Measurements from ENCODE around the gene ZCCHC24.

ZCCHC24 gene

DNA sequence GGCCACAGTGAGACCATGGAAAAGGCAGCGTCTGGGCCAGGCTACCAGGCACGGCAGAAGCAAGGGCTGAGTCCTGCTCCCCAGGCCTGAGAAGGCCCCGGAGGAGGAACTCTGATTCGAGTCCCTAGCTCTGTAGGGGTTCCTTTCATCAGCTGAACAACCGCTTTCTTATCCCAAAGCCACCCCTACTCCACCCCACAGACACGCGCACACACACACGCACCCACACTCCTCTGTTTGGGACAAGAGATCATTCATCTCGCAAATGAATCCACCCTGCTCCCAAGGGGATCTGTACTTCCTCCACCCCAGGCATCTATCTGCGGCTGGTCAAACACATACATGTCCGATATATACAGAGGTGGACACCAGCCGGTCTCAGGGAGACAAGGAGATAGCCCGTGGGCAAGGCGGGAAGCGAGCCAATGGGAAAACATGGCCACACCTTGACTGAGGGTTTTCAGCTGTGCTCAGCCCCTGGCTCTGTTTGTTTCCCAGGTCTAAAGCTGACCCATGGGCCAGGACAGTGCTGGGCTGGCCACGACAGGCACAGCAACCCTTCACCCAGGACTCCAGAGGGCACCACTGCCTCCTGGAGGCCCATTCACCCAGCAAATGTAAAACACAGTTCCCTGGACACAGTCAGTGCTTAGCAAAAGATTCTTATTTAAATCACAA, 7.3 kb downstream of the ZCCHC24 start:
- Histone ChIP-seq H3K27ac (no peak overlapping the region), H3K79me2 (ENCODE audit: insufficient read depth, low read depth) (no peaks in the 10 kb centered on the region), H3K4me2 (no peak overlapping the region), H3K9ac (no peak overlapping the region), H2AFZ (ENCODE audit: low read depth) (no peak overlapping the region), H3K4me1 (ENCODE audit: low read depth, poor library complexity, severe bottlenecking) (peaks cover 3% of the 10 kb centered on the region), H3K36me3 (ENCODE audit: insufficient read depth) (no peaks in the 10 kb centered on the region), H4K20me1 (ENCODE audit: insufficient read depth) (no peaks in the 10 kb centered on the region), H3K4me3 (IDR thresholded peaks at IDR 0.05; ENCODE audit: insufficient read depth, low read depth, low read length) (no peak overlapping the region), H3K27me3 (ENCODE audit: insufficient read depth, low read depth) (no peaks in the 10 kb centered on the region)
- TF ChIP-seq, protein P1, sequence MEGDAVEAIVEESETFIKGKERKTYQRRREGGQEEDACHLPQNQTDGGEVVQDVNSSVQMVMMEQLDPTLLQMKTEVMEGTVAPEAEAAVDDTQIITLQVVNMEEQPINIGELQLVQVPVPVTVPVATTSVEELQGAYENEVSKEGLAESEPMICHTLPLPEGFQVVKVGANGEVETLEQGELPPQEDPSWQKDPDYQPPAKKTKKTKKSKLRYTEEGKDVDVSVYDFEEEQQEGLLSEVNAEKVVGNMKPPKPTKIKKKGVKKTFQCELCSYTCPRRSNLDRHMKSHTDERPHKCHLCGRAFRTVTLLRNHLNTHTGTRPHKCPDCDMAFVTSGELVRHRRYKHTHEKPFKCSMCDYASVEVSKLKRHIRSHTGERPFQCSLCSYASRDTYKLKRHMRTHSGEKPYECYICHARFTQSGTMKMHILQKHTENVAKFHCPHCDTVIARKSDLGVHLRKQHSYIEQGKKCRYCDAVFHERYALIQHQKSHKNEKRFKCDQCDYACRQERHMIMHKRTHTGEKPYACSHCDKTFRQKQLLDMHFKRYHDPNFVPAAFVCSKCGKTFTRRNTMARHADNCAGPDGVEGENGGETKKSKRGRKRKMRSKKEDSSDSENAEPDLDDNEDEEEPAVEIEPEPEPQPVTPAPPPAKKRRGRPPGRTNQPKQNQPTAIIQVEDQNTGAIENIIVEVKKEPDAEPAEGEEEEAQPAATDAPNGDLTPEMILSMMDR (conservative IDR thresholded peaks at IDR 0.05; ENCODE audit: low read depth, low read length): no peak

DNA sequence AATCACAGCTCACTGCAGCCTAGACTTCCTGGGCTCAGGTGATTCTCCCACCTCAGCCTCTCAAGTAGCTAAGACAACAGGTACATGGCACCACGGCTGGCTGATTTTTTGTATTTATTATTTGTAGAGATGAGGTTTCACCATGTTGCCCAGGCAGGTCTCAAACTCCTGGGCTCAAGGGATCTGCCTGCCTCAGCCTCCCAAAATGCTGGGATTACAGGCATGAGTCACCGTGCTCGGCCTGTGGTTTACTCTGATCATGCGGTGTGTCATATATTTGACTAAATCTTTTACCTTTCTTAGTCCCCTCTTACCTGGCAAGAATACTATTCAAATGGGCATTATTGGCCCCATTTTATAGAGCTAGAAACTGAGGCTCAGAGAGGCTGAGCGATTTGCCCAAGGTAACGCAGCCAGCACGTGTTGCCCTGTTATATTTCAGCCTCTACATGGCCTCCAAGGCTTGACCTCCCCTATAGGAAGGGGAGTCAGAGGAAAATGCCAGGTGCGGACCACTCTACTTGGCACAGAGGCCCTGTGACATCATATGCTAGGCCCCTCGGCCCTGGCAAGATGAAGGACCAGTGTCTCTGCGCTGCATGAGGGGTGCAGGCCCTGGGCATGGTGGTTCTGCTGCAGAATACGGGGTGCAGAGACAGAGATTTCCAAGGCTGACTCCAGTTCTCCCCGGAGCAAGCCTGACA, 8.2 kb downstream of the ZCCHC24 start:
- H3K4me2 ChIP-seq: no peak overlapping the region
- H4K20me1 ChIP-seq (ENCODE audit: insufficient read depth): no peaks in the 10 kb centered on the region
- H3K4me3 ChIP-seq (IDR thresholded peaks at IDR 0.05; ENCODE audit: insufficient read depth, low read depth, low read length): no peak overlapping the region
- no peaks in the 10 kb centered on the region for H3K36me3 ChIP-seq (ENCODE audit: insufficient read depth)
- H3K79me2 ChIP-seq (ENCODE audit: insufficient read depth, low read depth): no peaks in the 10 kb centered on the region
- no peak overlapping the region for H3K27ac ChIP-seq
- TF ChIP-seq, protein P1 (conservative IDR thresholded peaks at IDR 0.05; ENCODE audit: low read depth, low read length): no peak
- H3K9ac ChIP-seq: no peak overlapping the region
- no peak overlapping the region for H2AFZ ChIP-seq (ENCODE audit: low read depth)
- no peaks in the 10 kb centered on the region for H3K27me3 ChIP-seq (ENCODE audit: insufficient read depth, low read depth)
- H3K4me1 ChIP-seq (ENCODE audit: low read depth, poor library complexity, severe bottlenecking): no peaks in the 10 kb centered on the region

DNA sequence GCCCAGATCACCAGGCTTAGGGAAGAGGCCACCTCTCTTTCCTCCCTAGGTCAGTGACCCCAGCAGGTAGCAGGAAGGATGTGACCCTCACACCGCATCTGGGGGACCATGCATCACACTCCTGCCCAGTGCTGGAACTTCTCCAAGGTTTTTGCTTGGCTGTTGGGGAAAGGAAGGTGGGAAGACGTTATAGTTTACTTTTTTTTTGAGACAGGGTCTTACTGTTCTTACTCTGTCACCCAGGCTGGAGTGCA, 8.6 kb downstream of the ZCCHC24 start:
- H3K79me2 ChIP-seq (ENCODE audit: insufficient read depth, low read depth): no peaks in the 10 kb centered on the region
- no peak overlapping the region for H3K9ac ChIP-seq
- no peak overlapping the region for H3K4me3 ChIP-seq (IDR thresholded peaks at IDR 0.05; ENCODE audit: insufficient read depth, low read depth, low read length)
- no peak overlapping the region for H2AFZ ChIP-seq (ENCODE audit: low read depth)
- no peak overlapping the region for H3K4me2 ChIP-seq
- no peak overlapping the region for H3K27ac ChIP-seq
- H3K4me1 ChIP-seq (ENCODE audit: low read depth, poor library complexity, severe bottlenecking): no peaks in the 10 kb centered on the region
- H4K20me1 ChIP-seq (ENCODE audit: insufficient read depth): no peaks in the 10 kb centered on the region
- H3K27me3 ChIP-seq (ENCODE audit: insufficient read depth, low read depth): no peaks in the 10 kb centered on the region
- H3K36me3 ChIP-seq (ENCODE audit: insufficient read depth): no peaks in the 10 kb centered on the region
- TF ChIP-seq, protein P1 (conservative IDR thresholded peaks at IDR 0.05; ENCODE audit: low read depth, low read length): no peak

DNA sequence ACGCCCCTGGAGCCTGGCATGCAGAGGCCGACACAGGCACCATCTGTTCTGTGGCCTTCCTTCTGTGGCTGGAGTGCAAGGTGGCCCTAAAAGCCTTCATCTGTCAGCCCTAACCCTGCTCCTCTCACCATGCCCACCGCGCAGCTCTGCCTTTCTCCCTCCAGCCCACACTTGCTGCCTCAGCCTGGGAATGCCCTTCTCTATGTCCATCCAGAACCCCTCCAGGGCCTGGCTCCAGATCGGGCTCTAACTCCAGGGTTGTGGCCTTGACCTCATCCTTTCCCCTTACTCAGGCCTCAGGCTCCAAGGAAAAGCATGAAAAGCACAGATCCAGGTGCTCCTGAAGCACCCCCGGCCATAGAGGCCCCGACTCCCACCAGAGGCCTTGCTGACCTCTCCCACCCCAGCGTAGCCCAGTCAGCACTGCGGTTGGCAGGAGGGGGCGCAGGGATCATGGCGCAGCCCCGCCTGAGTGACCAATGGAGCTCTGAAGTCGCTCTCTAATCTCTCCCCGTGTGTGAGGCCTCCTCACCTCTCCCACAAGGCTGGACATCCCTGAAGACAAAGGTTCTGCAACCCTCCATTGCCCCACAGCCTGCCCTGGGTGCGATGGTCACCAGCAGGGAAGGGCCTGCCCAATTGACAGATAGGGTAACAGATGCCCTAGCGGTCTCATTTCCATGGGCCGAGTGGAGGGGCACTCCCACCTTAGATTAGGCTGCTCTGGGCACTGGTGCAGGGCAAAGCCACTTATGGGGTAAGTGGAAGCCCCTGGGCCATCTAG, 9.2 kb downstream of the ZCCHC24 start:
- Histone ChIP-seq H3K27me3 (ENCODE audit: insufficient read depth, low read depth) (no peaks in the 10 kb centered on the region), H3K4me1 (ENCODE audit: low read depth, poor library complexity, severe bottlenecking) (no peaks in the 10 kb centered on the region), H3K27ac (no peak overlapping the region), H4K20me1 (ENCODE audit: insufficient read depth) (no peaks in the 10 kb centered on the region), H3K79me2 (ENCODE audit: insufficient read depth, low read depth) (no peaks in the 10 kb centered on the region), H3K4me2 (no peak overlapping the region), H3K9ac (no peak overlapping the region), H3K4me3 (IDR thresholded peaks at IDR 0.05; ENCODE audit: insufficient read depth, low read depth, low read length) (no peak overlapping the region), H3K36me3 (ENCODE audit: insufficient read depth) (no peaks in the 10 kb centered on the region), H2AFZ (ENCODE audit: low read depth) (no peak overlapping the region)
- TF ChIP-seq, protein P1 (conservative IDR thresholded peaks at IDR 0.05; ENCODE audit: low read depth, low read length): no peak
